NT2/D1 (cell line): ENCODE results near the gene CD276.

ENCODE experiments used
- SUZ12 ChIP-seq: IDR thresholded peaks from 2 replicates; pipeline ENCODE4 v1.6.1; 2011; ENCODE audit not compliant: insufficient read length, insufficient read depth; ENCODE audit errors: extremely low read depth
- YY1 ChIP-seq: IDR thresholded peaks from 2 replicates; pipeline ENCODE4 v1.6.1; 2011; ENCODE audit not compliant: insufficient read length, insufficient read depth
- ZNF274 ChIP-seq: IDR thresholded peaks from 2 replicates; pipeline ENCODE4 v1.6.1; 2011; ENCODE audit warnings: mild to moderate bottlenecking, low read depth, low read length

GRCh38 chr15:73658645-73659044 is 25.5 kb upstream of the CD276 start:
- TF ChIP-seq SUZ12 (no peak), ZNF274 (no peak), YY1 (no peak)
